B cell (primary cell): Measurements from ENCODE around the gene ST8SIA1. TPM values are rescaled to one million over a fixed set of nuclear protein-coding genes. Genes with fewer than 3 reads are reported as not detected.

Source experiments
- ATAC-seq: fragments of 200-7000 bp; cut with Tn5 transposase; one replicate; pipeline ENCODE4 v1.10.0; 2021; ENCODE audit warnings: low read depth, mild to moderate bottlenecking, moderate number of reproducible peaks, moderate library complexity
- CTCF ChIA-PET: fragments of 350-600 bp; sonication (Branson Sonifier 250); formaldehyde crosslinking; loops from one replicate; lab custom pipeline; 2021; ENCODE audit warnings: antibody characterized with exemption, inconsistent platforms; lab: Charles Lee
- POLR2A ChIA-PET: fragments of 350-600 bp; sonication (Branson Sonifier 250); formaldehyde crosslinking; loops from one replicate; lab custom pipeline; 2021; ENCODE audit warnings: antibody characterized with exemption; lab: Charles Lee
- DNase-seq: peaks from one replicate; pipeline ENCODE4 v3.0.0; 2013
- H2AFZ ChIP-seq: 2 replicates; pipeline ENCODE4 v1.6.1; 2012; ENCODE audit warnings: mild to moderate bottlenecking, low read depth, low read length; ENCODE audit not compliant: insufficient read depth, poor library complexity, severe bottlenecking
- H3K27ac ChIP-seq, 2 donors: 1 replicate in 1 of 2; 2 replicates in 1 of 2; pipeline ENCODE4 v1.5.1; 2012 to 2013; ENCODE audit warnings: low read length in 2 of 2, mild to moderate bottlenecking in 2 of 2, moderate library complexity in 1 of 2
- H3K27me3 ChIP-seq, 4 experiments: fragments of 200-600 bp in 1 of 4; sonication (generic) in 1 of 4; replicated peaks in 1 of 4; 1 replicate in 2 of 4; 2 replicates in 2 of 4; pipeline versions ENCODE4 v1.6.1 to v1.7.0; 2013 to 2016; ENCODE audit warnings: low read length in 3 of 4, mild to moderate bottlenecking in 2 of 4, mixed read lengths in 1 of 4, moderate library complexity in 1 of 4; ENCODE audit not compliant: insufficient read depth in 4 of 4, control insufficient read depth in 3 of 4; ENCODE audit errors: control extremely low read depth in 1 of 4
- H3K36me3 ChIP-seq, 2 experiments: replicated peaks in 1 of 2; 1 replicate in 1 of 2; 2 replicates in 1 of 2; pipeline versions ENCODE4 v1.6.1 to v1.7.1; 2013; ENCODE audit warnings: low read length in 1 of 2; ENCODE audit not compliant: insufficient read depth in 2 of 2, control insufficient read depth in 1 of 2; ENCODE audit errors: control extremely low read depth in 1 of 2, extremely low read depth in 1 of 2
- H3K4me1 ChIP-seq, 2 donors: fragments of 200-600 bp in 1 of 2; sonication (generic) in 1 of 2; 1 replicate in 1 of 2; 2 replicates in 1 of 2; pipeline versions ENCODE4 v1.5.1 to v1.6.1; 2013 to 2017; ENCODE audit warnings: low read length in 2 of 2; ENCODE audit not compliant: control insufficient read depth in 2 of 2, insufficient read depth in 2 of 2
- H3K4me2 ChIP-seq: replicated peaks from 2 replicates; pipeline ENCODE3; 2012; ENCODE audit warnings: mild to moderate bottlenecking, low read depth, low read length; ENCODE audit not compliant: poor library complexity, severe bottlenecking
- H3K4me3 ChIP-seq, 5 experiments: fragments of 200-600 bp in 1 of 5; sonication (generic) in 1 of 5; 1 replicate in 3 of 5; 2 replicates in 2 of 5; pipeline versions ENCODE4 v1.5.1 to v1.7.0; 2011 to 2016; ENCODE audit warnings: low read length in 4 of 5, mild to moderate bottlenecking in 4 of 5, low read depth in 2 of 5, control low read depth in 1 of 5, moderate library complexity in 1 of 5; ENCODE audit not compliant: insufficient read depth in 1 of 5; ENCODE audit errors: control extremely low read depth in 1 of 5, extremely low read depth in 1 of 5
- H3K79me2 ChIP-seq: fragments of 200-600 bp; sonication (generic); one replicate; pipeline ENCODE4 v1.6.0; 2016; ENCODE audit warnings: low read length; ENCODE audit not compliant: control insufficient read depth, insufficient read depth
- H3K9ac ChIP-seq: fragments of 200-600 bp; sonication (generic); 2 replicates; pipeline ENCODE4 v1.6.1; 2017; ENCODE audit warnings: mild to moderate bottlenecking, low read length, moderate library complexity
- H3K9me3 ChIP-seq, 3 donors: one replicate each; pipeline versions ENCODE4 v1.6.1 to v1.7.1; 2013; ENCODE audit warnings: low read length in 2 of 3; ENCODE audit not compliant: control insufficient read depth in 2 of 3, insufficient read depth in 1 of 3; ENCODE audit errors: control extremely low read depth in 1 of 3
- H4K20me1 ChIP-seq: 2 replicates; pipeline ENCODE4 v1.6.0; 2012; ENCODE audit warnings: mild to moderate bottlenecking, low read length; ENCODE audit not compliant: insufficient read depth, control insufficient read depth, poor library complexity, severe bottlenecking
- H3K27ac Mint-ChIP-seq: one replicate; pipeline ENCODE4 v1.8.0; 2021; ENCODE audit warnings: mixed read lengths
- H3K27me3 Mint-ChIP-seq: one replicate; pipeline ENCODE4 v1.8.0; 2021; ENCODE audit warnings: mixed read lengths
- H3K4me1 Mint-ChIP-seq: one replicate; pipeline ENCODE4 v1.8.0; 2021; ENCODE audit warnings: mixed read lengths
- H3K4me3 Mint-ChIP-seq: one replicate; pipeline ENCODE4 v1.8.0; 2021; ENCODE audit warnings: mixed read lengths
- H3K9me3 Mint-ChIP-seq: one replicate; pipeline ENCODE4 v1.8.0; 2022; ENCODE audit warnings: mixed read lengths; ENCODE audit not compliant: insufficient read depth
- EZH2 ChIP-seq: IDR thresholded peaks from 2 replicates; pipeline ENCODE4 v1.6.1; 2012; ENCODE audit warnings: borderline replicate concordance, low read depth, mild to moderate bottlenecking, moderate library complexity, low read length; ENCODE audit not compliant: insufficient read depth, poor library complexity, severe bottlenecking
- WGBS: methylation state at CpG from one replicate; pipeline ENCODE4 v1.1.5; 2013; ENCODE audit warnings: missing lambda C conversion rate; ENCODE audit not compliant: insufficient coverage; 5-methylcytosine and 5-hydroxymethylcytosine counted together
- intact Hi-C: fragments of 100-400 bp; cut with micrococcal nuclease; formaldehyde crosslinking; loops from one replicate; pipeline ENCODE4 v1.10.0; 2022
- polyA plus RNA-seq: library from polyadenylated mRNA; depleted of rRNA; stranded (reverse); fragments of >200 nt; gene quantifications from 2 replicates; pipeline ENCODE4 v1.2.3, GENCODE V29; 2012
- total RNA-seq, 2 donors: library from RNA; stranded (reverse); fragments of 120-200 nt in 1 of 2; gene quantifications; 1 replicate in 1 of 2; 2 replicates in 1 of 2; pipeline versions ENCODE4 v1.2.3 to v1.2.4, GENCODE V29; 2013 to 2022
- TF ChIP-seq, protein P1 (sequence below): fragments of 200-600 bp; IDR thresholded peaks from one replicate; pipeline ENCODE4 v1.8.0; 2022; ENCODE audit warnings: antibody characterized with exemption, mild to moderate bottlenecking

ST8SIA1 gene
- total and polyA plus RNA-seq, 2 donors (not counting 1 experiment from before 2014, with no cell fraction given), result 0.02 to 0.04 TPM

DNA sequence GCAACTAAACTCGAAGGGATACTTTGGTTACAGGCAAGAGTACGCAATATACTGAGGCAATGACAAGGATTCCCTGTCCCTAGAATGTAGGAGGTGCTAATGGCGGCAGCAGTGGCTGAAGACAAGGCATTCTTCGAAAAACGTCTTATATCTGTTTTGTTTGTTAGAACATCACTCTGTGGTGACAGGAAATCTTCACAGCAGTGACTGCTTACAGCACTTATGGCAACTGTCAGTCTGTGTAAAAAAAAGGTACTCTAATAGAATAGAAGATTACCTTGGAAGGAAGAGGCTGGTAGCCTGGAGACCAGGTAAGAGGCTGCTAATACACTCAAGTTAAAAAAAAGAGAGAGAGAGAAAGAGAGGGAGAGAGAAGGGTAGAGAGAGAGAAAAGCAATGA, 131.7 kb downstream of the ST8SIA1 start:
- ChIA-PET CTCF (no interaction called here), POLR2A (no interaction called here)
- intact Hi-C loops, result no loop called here
- Mint-ChIP-seq H3K9me3 (peaks cover 5% of the 10 kb centered on the region), H3K27me3 (peaks cover 48% of the 10 kb centered on the region), H3K4me3 (no peak overlapping the region), H3K27ac (no peak overlapping the region), H3K4me1 (no peaks in the 10 kb centered on the region)
- no peak for TF ChIP-seq EZH2
- TF ChIP-seq, protein P1, sequence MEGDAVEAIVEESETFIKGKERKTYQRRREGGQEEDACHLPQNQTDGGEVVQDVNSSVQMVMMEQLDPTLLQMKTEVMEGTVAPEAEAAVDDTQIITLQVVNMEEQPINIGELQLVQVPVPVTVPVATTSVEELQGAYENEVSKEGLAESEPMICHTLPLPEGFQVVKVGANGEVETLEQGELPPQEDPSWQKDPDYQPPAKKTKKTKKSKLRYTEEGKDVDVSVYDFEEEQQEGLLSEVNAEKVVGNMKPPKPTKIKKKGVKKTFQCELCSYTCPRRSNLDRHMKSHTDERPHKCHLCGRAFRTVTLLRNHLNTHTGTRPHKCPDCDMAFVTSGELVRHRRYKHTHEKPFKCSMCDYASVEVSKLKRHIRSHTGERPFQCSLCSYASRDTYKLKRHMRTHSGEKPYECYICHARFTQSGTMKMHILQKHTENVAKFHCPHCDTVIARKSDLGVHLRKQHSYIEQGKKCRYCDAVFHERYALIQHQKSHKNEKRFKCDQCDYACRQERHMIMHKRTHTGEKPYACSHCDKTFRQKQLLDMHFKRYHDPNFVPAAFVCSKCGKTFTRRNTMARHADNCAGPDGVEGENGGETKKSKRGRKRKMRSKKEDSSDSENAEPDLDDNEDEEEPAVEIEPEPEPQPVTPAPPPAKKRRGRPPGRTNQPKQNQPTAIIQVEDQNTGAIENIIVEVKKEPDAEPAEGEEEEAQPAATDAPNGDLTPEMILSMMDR, result no peak
- Histone ChIP-seq H3K4me1 (no peaks in the 10 kb centered on the region), H3K27me3 (peaks cover 0 to 5% (median 2%) of the 10 kb centered on the region in 4 experiments), H3K79me2 (no peaks in the 10 kb centered on the region), H3K4me2 (no peak overlapping the region), H4K20me1 (no peaks in the 10 kb centered on the region), H3K9ac (no peak overlapping the region), H3K27ac (no peak overlapping the region), H2AFZ (no peak overlapping the region), H3K36me3 (no peaks in the 10 kb centered on the region), H3K4me3 (no peak overlapping the region), H3K9me3 (no peaks in the 10 kb centered on the region)
- ATAC-seq, result no peak
- no peak for DNase-seq
- 94% methylated on average over 3 of the region's 5 CpGs for WGBS

DNA sequence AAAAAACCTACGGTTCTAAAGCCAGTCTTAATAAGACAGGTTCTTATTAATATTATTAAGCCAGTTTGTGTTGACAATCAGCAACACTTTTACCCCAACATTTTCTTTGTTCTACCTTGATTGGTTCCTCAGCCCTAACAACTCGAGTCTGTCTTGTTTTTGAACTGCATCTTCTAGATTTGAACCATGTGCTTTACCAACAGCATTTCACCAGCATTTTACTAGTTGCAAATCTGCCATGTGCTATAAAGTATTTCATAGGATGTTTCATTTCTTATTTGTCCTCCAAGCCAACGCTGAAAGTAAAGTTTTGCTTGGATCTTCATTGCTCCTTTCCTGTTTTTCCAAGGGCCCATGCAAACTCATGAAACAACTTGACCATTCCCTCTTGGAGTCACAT, 133.4 kb downstream of the ST8SIA1 start:
- Histone ChIP-seq H3K27ac (no peak overlapping the region), H3K9ac (no peak overlapping the region), H3K9me3 (no peaks in the 10 kb centered on the region), H3K4me1 (no peaks in the 10 kb centered on the region), H3K4me3 (no peak overlapping the region), H3K79me2 (no peaks in the 10 kb centered on the region), H3K36me3 (no peaks in the 10 kb centered on the region), H4K20me1 (no peaks in the 10 kb centered on the region), H2AFZ (no peak overlapping the region), H3K4me2 (no peak overlapping the region), H3K27me3 (peaks cover 0 to 5% (median 2%) of the 10 kb centered on the region in 4 experiments)
- ATAC-seq (no peak), DNase-seq (no peak)
- H3K27me3 Mint-ChIP-seq, result peaks cover 35% of the 10 kb centered on the region
- no peak overlapping the region for H3K27ac Mint-ChIP-seq
- peaks cover 5% of the 10 kb centered on the region for H3K9me3 Mint-ChIP-seq
- no peaks in the 10 kb centered on the region for H3K4me1 Mint-ChIP-seq
- no CpG with 5 or more reads among the region's 3 CpGs for WGBS
- intact Hi-C loops, result no loop called here
- POLR2A ChIA-PET, result no interaction called here
- H3K4me3 Mint-ChIP-seq, result no peak overlapping the region
- TF ChIP-seq EZH2, result no peak
- TF ChIP-seq, protein P1, result no peak
- CTCF ChIA-PET, result no interaction called here
